Stimulated activated CD8-positive, alpha-beta memory T cell treated with anti-CD3 and anti-CD28 coated beads, Interleukin-12 subunit alpha, Interleukin-12 subunit beta, amount 100 ng/mL, for 4 hours (primary cell): ENCODE measurements around the gene SPIRE1.
"Not testable (repeated sequence)": the region's sequence is repeated elsewhere in the genome, so short reads cannot be mapped to it uniquely, and the experiment has no call there.

ENCODE experiments used
- DNase-seq: peaks from one replicate; pipeline ENCODE4 v3.0.0-alpha.2; 2020; ENCODE audit warnings: low read depth

The SPIRE1 gene

GRCh38 chr18:12598181-12598930, 59.6 kb downstream of the SPIRE1 start:
- DNase-seq: no peak

GRCh38 chr18:12597760-12598159, 60.1 kb downstream of the SPIRE1 start:
- no peak for DNase-seq

- no peak for DNase-seq
These were observed 62.2 kb downstream of the SPIRE1 start for GRCh38 chr18:12595571-12596255.

GRCh38 chr18:12593866-12594265, 64.0 kb downstream of the SPIRE1 start:
- DNase-seq: no peak

- no peak for DNase-seq
These were observed 65.2 kb downstream of the SPIRE1 start for GRCh38 chr18:12592597-12593127.

- DNase-seq: no peak
These were observed 68.5 kb downstream of the SPIRE1 start for GRCh38 chr18:12589448-12589847.

GRCh38 chr18:12586956-12587355, 71.0 kb downstream of the SPIRE1 start:
- no peak for DNase-seq

- DNase-seq: no peak
These were observed 72.7 kb downstream of the SPIRE1 start for GRCh38 chr18:12585218-12585617.

- DNase-seq: no peak
These were observed 77.1 kb downstream of the SPIRE1 start for GRCh38 chr18:12580630-12581342.

- DNase-seq: no peak
These were observed 78.1 kb downstream of the SPIRE1 start for GRCh38 chr18:12579775-12580174.

GRCh38 chr18:12577848-12578247, 80.1 kb downstream of the SPIRE1 start:
- DNase-seq: no peak

- no peak for DNase-seq
These were observed 83.3 kb downstream of the SPIRE1 start for GRCh38 chr18:12574494-12575185.

- DNase-seq: no peak
These were observed 86.3 kb downstream of the SPIRE1 start for GRCh38 chr18:12571630-12572029.

- DNase-seq: no peak
These were observed 88.1 kb downstream of the SPIRE1 start for GRCh38 chr18:12569791-12570190.

- DNase-seq: no peak
These were observed 90.1 kb downstream of the SPIRE1 start for GRCh38 chr18:12567849-12568248.

GRCh38 chr18:12564861-12565260, 93.0 kb downstream of the SPIRE1 start:
- DNase-seq: no peak

GRCh38 chr18:12564378-12564777, 93.5 kb downstream of the SPIRE1 start:
- no peak for DNase-seq

GRCh38 chr18:12560600-12560999, 97.3 kb downstream of the SPIRE1 start:
- DNase-seq: not testable (repeated sequence)

GRCh38 chr18:12559319-12559718, 98.6 kb downstream of the SPIRE1 start:
- no peak for DNase-seq

GRCh38 chr18:12556946-12557806, 100.7 kb downstream of the SPIRE1 start:
- DNase-seq: no peak

GRCh38 chr18:12554796-12555388, 103.0 kb downstream of the SPIRE1 start:
- no peak for DNase-seq
